Measurements from ENCODE around the gene SLC39A1. TPM values are rescaled to one million over a fixed set of nuclear protein-coding genes. Genes with fewer than 3 reads are reported as not detected.

The SLC39A1 gene
- total RNA-seq, 1 experiment from 2014 or later, result 97.3 TPM

DNA sequence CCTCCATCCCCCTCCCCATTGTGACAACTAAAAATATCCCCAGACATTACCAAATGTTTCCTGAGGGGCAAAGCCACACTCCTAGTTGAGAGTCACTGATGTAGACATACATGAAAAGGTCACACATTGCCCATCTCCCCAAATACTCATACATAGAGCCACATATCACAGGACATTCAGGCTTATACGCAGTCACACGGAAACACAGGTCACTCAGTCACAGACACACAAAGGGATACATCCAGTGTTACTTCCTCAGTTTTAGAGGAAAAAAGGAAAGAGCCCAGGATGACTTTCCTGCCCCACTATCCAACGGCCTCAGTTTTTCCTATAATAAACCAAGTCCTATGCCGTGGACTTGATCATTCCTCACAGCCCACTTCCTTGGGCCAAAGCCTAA is 1.9 kb downstream of the SLC39A1 start:
- TSS peak; percentile 18 for BruUV-seq (replicated peaks)
- Histone ChIP-seq H3K4me3 (ENCODE audit: low read depth, low read length, poor library complexity, severe bottlenecking) (peak overlapping the region; percentile 77), H3K27me3 (replicated peaks; ENCODE audit: insufficient read depth, low read depth, low read length, poor library complexity) (no peaks in the 10 kb centered on the region), H3K4me1 (ENCODE audit: insufficient read depth, low read length, poor library complexity, severe bottlenecking) (peaks cover 16% of the 10 kb centered on the region), H3K36me3 (ENCODE audit: insufficient read depth, low read length, poor library complexity, severe bottlenecking) (peaks cover 13% of the 10 kb centered on the region), H3K9me3 (ENCODE audit: low read depth, low read length, poor library complexity, severe bottlenecking) (no peaks in the 10 kb centered on the region), H3K27ac (ENCODE audit: low read depth, low read length, poor library complexity, severe bottlenecking) (peak overlapping the region; percentile 10)
- DNase-seq (ENCODE audit: low spot score), result no peak
- intact Hi-C loops (cut with micrococcal nuclease; ENCODE audit: unreplicated experiment), result loop anchor here (5.0 kb wide), 1 partner anchor 289 kb away; the partner anchor contains the start of gene ILF2
- TF ChIP-seq, protein P1, sequence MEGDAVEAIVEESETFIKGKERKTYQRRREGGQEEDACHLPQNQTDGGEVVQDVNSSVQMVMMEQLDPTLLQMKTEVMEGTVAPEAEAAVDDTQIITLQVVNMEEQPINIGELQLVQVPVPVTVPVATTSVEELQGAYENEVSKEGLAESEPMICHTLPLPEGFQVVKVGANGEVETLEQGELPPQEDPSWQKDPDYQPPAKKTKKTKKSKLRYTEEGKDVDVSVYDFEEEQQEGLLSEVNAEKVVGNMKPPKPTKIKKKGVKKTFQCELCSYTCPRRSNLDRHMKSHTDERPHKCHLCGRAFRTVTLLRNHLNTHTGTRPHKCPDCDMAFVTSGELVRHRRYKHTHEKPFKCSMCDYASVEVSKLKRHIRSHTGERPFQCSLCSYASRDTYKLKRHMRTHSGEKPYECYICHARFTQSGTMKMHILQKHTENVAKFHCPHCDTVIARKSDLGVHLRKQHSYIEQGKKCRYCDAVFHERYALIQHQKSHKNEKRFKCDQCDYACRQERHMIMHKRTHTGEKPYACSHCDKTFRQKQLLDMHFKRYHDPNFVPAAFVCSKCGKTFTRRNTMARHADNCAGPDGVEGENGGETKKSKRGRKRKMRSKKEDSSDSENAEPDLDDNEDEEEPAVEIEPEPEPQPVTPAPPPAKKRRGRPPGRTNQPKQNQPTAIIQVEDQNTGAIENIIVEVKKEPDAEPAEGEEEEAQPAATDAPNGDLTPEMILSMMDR (conservative IDR thresholded peaks at IDR 0.05; ENCODE audit: low read depth, low read length), result no peak
- no peak for TF ChIP-seq EZH2 (IDR thresholded peaks at IDR 0.05; ENCODE audit: borderline replicate concordance, low read depth, low read length, poor library complexity, severe bottlenecking)
- ChIA-PET CTCF (no interaction called here), POLR2A (ENCODE audit: low non-redundant PET) (interaction anchor here (0.7 kb wide), 1 partner anchor 13 kb away, joined by 3 read pairs; no protein-coding TSS in a partner anchor)

DNA sequence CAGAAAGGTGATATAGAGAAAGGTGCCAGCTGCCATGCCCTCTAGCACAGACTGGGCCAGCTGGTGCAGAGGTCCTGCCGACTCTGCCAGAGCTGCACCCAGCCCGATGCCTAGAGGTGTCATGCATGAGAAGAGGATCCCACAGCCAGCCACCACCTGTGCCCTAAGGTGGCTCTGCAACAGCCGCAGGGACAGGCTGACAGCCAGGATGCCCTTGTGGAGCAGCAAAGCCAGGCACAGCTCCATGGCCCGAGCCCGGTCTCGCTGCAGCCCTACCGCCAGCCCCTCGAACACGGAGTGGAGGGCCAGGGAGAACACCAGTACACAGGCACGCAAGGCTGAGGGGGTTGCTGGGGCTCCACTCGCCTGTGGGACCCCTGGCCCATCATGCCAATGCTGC is 3.1 kb downstream of the SLC39A1 start:
- POLR2A ChIA-PET (ENCODE audit: low non-redundant PET), result no interaction called here
- Histone ChIP-seq H3K4me3 (ENCODE audit: low read depth, low read length, poor library complexity, severe bottlenecking) (no peak overlapping the region), H3K27ac (ENCODE audit: low read depth, low read length, poor library complexity, severe bottlenecking) (no peak overlapping the region), H3K27me3 (replicated peaks; ENCODE audit: insufficient read depth, low read depth, low read length, poor library complexity) (no peaks in the 10 kb centered on the region), H3K36me3 (ENCODE audit: insufficient read depth, low read length, poor library complexity, severe bottlenecking) (peaks cover 13% of the 10 kb centered on the region), H3K4me1 (ENCODE audit: insufficient read depth, low read length, poor library complexity, severe bottlenecking) (peaks cover 18% of the 10 kb centered on the region), H3K9me3 (ENCODE audit: low read depth, low read length, poor library complexity, severe bottlenecking) (no peaks in the 10 kb centered on the region)
- BruUV-seq (replicated peaks), result no TSS peak
- DNase-seq (ENCODE audit: low spot score), result no peak
- no peak for TF ChIP-seq EZH2 (IDR thresholded peaks at IDR 0.05; ENCODE audit: borderline replicate concordance, low read depth, low read length, poor library complexity, severe bottlenecking)
- TF ChIP-seq, protein P1 (conservative IDR thresholded peaks at IDR 0.05; ENCODE audit: low read depth, low read length), result no peak
- intact Hi-C loops (cut with micrococcal nuclease; ENCODE audit: unreplicated experiment), result loop anchor here (5.0 kb wide), 1 partner anchor 288 kb away; the partner anchor contains the start of gene ILF2
- CTCF ChIA-PET, result no interaction called here

- TF ChIP-seq, protein P1 (conservative IDR thresholded peaks at IDR 0.05; ENCODE audit: low read depth, low read length), result no peak
- TF ChIP-seq EZH2 (IDR thresholded peaks at IDR 0.05; ENCODE audit: borderline replicate concordance, low read depth, low read length, poor library complexity, severe bottlenecking), result no peak
- no TSS peak for BruUV-seq (replicated peaks)
- POLR2A ChIA-PET (ENCODE audit: low non-redundant PET), result no interaction called here
- Histone ChIP-seq H3K4me1 (ENCODE audit: insufficient read depth, low read length, poor library complexity, severe bottlenecking) (peaks cover 18% of the 10 kb centered on the region), H3K9me3 (ENCODE audit: low read depth, low read length, poor library complexity, severe bottlenecking) (no peaks in the 10 kb centered on the region), H3K36me3 (ENCODE audit: insufficient read depth, low read length, poor library complexity, severe bottlenecking) (peaks cover 13% of the 10 kb centered on the region), H3K27me3 (replicated peaks; ENCODE audit: insufficient read depth, low read depth, low read length, poor library complexity) (no peaks in the 10 kb centered on the region), H3K27ac (ENCODE audit: low read depth, low read length, poor library complexity, severe bottlenecking) (peak overlapping the region; percentile 0), H3K4me3 (ENCODE audit: low read depth, low read length, poor library complexity, severe bottlenecking) (no peak overlapping the region)
- intact Hi-C loops (cut with micrococcal nuclease; ENCODE audit: unreplicated experiment), result no loop called here
- CTCF ChIA-PET, result no interaction called here
- no peak for DNase-seq (ENCODE audit: low spot score)
Observed at GRCh38 chr1:153959454-153959853, 3.9 kb downstream of the SLC39A1 start.

Data from A673 (cell line).